ENCODE measurements around the gene MAPT. TPM values are rescaled to one million over a fixed set of nuclear protein-coding genes. Genes with fewer than 3 reads are reported as not detected.

MAPT gene
- total and polyA plus RNA-seq, 2 of the 13 experiments (the other 11 are each of a cell fraction or from before 2014, with no cell fraction given) = 2.1 to 2.8 TPM

GRCh38 chr17:46001390-46002310 lies 107.3 kb downstream of the MAPT start (continued):
- TF ChIP-seq, protein P1, sequence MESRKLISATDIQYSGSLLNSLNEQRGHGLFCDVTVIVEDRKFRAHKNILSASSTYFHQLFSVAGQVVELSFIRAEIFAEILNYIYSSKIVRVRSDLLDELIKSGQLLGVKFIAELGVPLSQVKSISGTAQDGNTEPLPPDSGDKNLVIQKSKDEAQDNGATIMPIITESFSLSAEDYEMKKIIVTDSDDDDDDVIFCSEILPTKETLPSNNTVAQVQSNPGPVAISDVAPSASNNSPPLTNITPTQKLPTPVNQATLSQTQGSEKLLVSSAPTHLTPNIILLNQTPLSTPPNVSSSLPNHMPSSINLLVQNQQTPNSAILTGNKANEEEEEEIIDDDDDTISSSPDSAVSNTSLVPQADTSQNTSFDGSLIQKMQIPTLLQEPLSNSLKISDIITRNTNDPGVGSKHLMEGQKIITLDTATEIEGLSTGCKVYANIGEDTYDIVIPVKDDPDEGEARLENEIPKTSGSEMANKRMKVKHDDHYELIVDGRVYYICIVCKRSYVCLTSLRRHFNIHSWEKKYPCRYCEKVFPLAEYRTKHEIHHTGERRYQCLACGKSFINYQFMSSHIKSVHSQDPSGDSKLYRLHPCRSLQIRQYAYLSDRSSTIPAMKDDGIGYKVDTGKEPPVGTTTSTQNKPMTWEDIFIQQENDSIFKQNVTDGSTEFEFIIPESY (CRISPR knock-in tag; IDR thresholded peaks at IDR 0.05) = peak; percentile 84
- TF ChIP-seq PAXIP1 (CRISPR knock-in tag; conservative IDR thresholded peaks at IDR 0.05) (0 out of 2 replicates have a peak, but pooled peaks have one; percentile 8), ZSCAN29 (CRISPR knock-in tag; conservative IDR thresholded peaks at IDR 0.05) (peak; percentile 47; the same call in 1 of the 2 replicates), ZNF234 (CRISPR knock-in tag; conservative IDR thresholded peaks at IDR 0.05) (no peak), NR1H2 (CRISPR knock-in tag; IDR thresholded peaks at IDR 0.05; ENCODE audit: borderline replicate concordance, low read depth) (no peak), GLI4 (CRISPR knock-in tag; IDR thresholded peaks at IDR 0.05; ENCODE audit: borderline replicate concordance) (0 out of 2 replicates have a peak, but pooled peaks have one; percentile 10), ZNF816 (CRISPR knock-in tag; IDR thresholded peaks at IDR 0.05; ENCODE audit: borderline replicate concordance) (no peak), REXO4 (CRISPR knock-in tag; IDR thresholded peaks at IDR 0.05; ENCODE audit: borderline replicate concordance) (no peak), SETDB1 (CRISPR knock-in tag; IDR thresholded peaks at IDR 0.05; ENCODE audit: borderline replicate concordance) (no peak)
- TF ChIP-seq, protein P2, sequence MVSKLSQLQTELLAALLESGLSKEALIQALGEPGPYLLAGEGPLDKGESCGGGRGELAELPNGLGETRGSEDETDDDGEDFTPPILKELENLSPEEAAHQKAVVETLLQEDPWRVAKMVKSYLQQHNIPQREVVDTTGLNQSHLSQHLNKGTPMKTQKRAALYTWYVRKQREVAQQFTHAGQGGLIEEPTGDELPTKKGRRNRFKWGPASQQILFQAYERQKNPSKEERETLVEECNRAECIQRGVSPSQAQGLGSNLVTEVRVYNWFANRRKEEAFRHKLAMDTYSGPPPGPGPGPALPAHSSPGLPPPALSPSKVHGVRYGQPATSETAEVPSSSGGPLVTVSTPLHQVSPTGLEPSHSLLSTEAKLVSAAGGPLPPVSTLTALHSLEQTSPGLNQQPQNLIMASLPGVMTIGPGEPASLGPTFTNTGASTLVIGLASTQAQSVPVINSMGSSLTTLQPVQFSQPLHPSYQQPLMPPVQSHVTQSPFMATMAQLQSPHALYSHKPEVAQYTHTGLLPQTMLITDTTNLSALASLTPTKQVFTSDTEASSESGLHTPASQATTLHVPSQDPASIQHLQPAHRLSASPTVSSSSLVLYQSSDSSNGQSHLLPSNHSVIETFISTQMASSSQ (IDR thresholded peaks at IDR 0.05; ENCODE audit: low read depth) = no peak
- TF ChIP-seq, protein P2 (CRISPR knock-in tag; IDR thresholded peaks at IDR 0.05; ENCODE audit: borderline replicate concordance) = 0 out of 2 replicates have a peak, but pooled peaks have one; percentile 32
- TF ChIP-seq, protein P3, sequence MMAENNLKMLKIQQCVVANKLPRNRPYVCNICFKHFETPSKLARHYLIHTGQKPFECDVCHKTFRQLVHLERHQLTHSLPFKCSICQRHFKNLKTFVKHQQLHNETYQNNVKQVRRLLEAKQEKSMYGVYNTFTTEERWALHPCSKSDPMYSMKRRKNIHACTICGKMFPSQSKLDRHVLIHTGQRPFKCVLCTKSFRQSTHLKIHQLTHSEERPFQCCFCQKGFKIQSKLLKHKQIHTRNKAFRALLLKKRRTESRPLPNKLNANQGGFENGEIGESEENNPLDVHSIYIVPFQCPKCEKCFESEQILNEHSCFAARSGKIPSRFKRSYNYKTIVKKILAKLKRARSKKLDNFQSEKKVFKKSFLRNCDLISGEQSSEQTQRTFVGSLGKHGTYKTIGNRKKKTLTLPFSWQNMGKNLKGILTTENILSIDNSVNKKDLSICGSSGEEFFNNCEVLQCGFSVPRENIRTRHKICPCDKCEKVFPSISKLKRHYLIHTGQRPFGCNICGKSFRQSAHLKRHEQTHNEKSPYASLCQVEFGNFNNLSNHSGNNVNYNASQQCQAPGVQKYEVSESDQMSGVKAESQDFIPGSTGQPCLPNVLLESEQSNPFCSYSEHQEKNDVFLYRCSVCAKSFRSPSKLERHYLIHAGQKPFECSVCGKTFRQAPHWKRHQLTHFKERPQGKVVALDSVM (CRISPR knock-in tag; IDR thresholded peaks at IDR 0.05) = peak; percentile 82

All from HepG2 (cell line).